ENCODE measurements around the gene SLITRK4. TPM values are rescaled to one million over a fixed set of nuclear protein-coding genes. Genes with fewer than 3 reads are reported as not detected.

Gene SLITRK4
- total and polyA plus RNA-seq, 2 of the 4 experiments (the other 2 are of a cell fraction) = not detected

DNA sequence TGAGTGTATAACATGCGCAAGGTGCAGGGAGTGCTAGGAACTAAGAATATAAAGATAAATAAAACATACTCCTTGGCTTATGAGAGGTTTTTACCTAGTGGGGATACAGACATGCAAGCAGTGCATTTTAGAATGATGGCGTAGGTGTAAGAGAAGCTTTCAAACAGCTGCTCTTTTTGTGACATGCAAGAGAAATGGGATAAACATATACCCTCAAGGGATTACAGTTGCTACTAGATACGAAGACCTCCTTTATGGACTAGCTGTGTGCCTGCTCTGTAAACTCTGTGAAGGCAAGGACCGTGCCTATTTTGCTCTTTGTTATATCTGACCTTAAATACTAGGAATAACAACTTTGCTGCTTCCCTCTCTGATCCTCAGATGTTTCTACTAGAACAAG, 39.0 kb upstream of the SLITRK4 start (continued):
- TF ChIP-seq, protein P1, sequence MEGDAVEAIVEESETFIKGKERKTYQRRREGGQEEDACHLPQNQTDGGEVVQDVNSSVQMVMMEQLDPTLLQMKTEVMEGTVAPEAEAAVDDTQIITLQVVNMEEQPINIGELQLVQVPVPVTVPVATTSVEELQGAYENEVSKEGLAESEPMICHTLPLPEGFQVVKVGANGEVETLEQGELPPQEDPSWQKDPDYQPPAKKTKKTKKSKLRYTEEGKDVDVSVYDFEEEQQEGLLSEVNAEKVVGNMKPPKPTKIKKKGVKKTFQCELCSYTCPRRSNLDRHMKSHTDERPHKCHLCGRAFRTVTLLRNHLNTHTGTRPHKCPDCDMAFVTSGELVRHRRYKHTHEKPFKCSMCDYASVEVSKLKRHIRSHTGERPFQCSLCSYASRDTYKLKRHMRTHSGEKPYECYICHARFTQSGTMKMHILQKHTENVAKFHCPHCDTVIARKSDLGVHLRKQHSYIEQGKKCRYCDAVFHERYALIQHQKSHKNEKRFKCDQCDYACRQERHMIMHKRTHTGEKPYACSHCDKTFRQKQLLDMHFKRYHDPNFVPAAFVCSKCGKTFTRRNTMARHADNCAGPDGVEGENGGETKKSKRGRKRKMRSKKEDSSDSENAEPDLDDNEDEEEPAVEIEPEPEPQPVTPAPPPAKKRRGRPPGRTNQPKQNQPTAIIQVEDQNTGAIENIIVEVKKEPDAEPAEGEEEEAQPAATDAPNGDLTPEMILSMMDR (conservative IDR thresholded peaks at IDR 0.05; ENCODE audit: low read depth, low read length) = no peak

DNA sequence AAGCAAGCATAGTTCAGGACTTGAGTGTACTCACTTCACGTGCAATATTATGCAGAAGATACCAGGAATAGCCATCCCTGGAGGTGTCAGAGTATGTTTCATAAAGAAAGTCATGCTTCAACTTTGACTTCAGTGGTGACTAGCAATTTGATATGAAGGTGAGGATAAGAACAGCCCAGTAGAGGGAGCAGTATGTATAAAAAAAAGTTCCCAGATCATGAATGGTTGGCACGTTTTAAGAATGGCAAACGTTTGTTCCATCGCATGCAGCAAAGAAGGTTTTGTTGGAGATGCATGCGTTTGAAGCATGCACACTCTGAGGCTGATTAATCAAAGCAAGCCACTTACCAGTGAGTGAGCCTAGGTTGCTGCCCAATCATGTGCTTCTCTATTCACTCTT, 33.5 kb upstream of the SLITRK4 start:
- TF ChIP-seq MXI1 (IDR thresholded peaks at IDR 0.05; ENCODE audit: borderline replicate concordance, low read depth, low read length) = no peak
- TF ChIP-seq RAD21 (IDR thresholded peaks at IDR 0.05; ENCODE audit: low read length) = no peak
- TF ChIP-seq RFX5 (IDR thresholded peaks at IDR 0.05; ENCODE audit: low read depth, low read length) = no peak
- no peak for TF ChIP-seq FOS (IDR thresholded peaks at IDR 0.05; ENCODE audit: low read depth, low read length)

More for the DNA sequence above, 33.5 kb upstream of the SLITRK4 start:
- Histone ChIP-seq H3K27ac (ENCODE audit: insufficient read depth, low read length) (no peak overlapping the region), H3K4me1 (ENCODE audit: control insufficient read depth, insufficient read depth, low read length) (no peaks in the 10 kb centered on the region), H3K4me2 (ENCODE audit: low read depth, low read length) (no peak overlapping the region), H2AK9ac (replicated peaks; ENCODE audit: low read depth, low read length, poor library complexity) (no peak overlapping the region), H2AK5ac (ENCODE audit: low read depth, low read length) (no peak overlapping the region), H3K9me3 (ENCODE audit: control insufficient read depth, insufficient read depth, low read length) (peaks cover 3% of the 10 kb centered on the region; the same call in 1 of the 2 replicates), H4K20me1 (ENCODE audit: insufficient read depth, low read length) (no peaks in the 10 kb centered on the region), H2BK20ac (ENCODE audit: low read depth, low read length) (no peak overlapping the region), H4K5ac (ENCODE audit: low read depth, low read length) (no peak overlapping the region), H3K36me3 (ENCODE audit: control insufficient read depth, insufficient read depth, low read length) (no peaks in the 10 kb centered on the region), H3K23ac (ENCODE audit: low read depth, low read length) (no peak overlapping the region), H3K9me1 (ENCODE audit: insufficient read depth, low read length) (no peaks in the 10 kb centered on the region), H2BK120ac (ENCODE audit: low read depth, low read length) (no peak overlapping the region), H3K56ac (ENCODE audit: extremely low read depth, insufficient read depth, low read length) (no peak overlapping the region), H3K27me3 (ENCODE audit: control insufficient read depth, insufficient read depth, low read length) (no peaks in the 10 kb centered on the region), H3K18ac (ENCODE audit: low read depth, low read length) (no peak overlapping the region), H4K91ac (ENCODE audit: insufficient read depth, low read depth, low read length) (no peak overlapping the region), H3K79me1 (ENCODE audit: low read depth in 1 of 2, low read length in 2 of 2) (no peaks in the 10 kb centered on the region), H2BK15ac (ENCODE audit: low read depth, low read length) (no peak overlapping the region), H2BK5ac (ENCODE audit: low read depth, low read length, poor library complexity, severe bottlenecking) (no peak overlapping the region), H3K14ac (replicated peaks; ENCODE audit: low read depth, low read length) (no peak overlapping the region), H2AFZ (replicated peaks; ENCODE audit: low read length, poor library complexity) (no peak overlapping the region), H3K4ac (ENCODE audit: low read depth, low read length) (no peak overlapping the region), H3K4me3 (ENCODE audit: insufficient read depth, low read depth, low read length) (no peak overlapping the region), H3K9ac (ENCODE audit: low read depth, low read length) (no peak overlapping the region), H4K8ac (ENCODE audit: low read depth in 2 of 2, low read length in 2 of 2) (no peak overlapping the region)
- dilution Hi-C loops (cut with HindIII; ENCODE audit: low sequenced_read_pairs, unreplicated experiment) (no loop called here), in situ Hi-C loops (cut with MboI; ENCODE audit: low sequenced_read_pairs) (no loop called here), intact Hi-C loops (cut with micrococcal nuclease) (loop anchor here (5.0 kb wide), 1 partner anchor 1523 kb away; no protein-coding TSS in a partner anchor)
- ChIA-PET CTCF (no interaction called here), POLR2A (ENCODE audit: unreplicated experiment) (interaction anchor here (0.6 kb wide), 1 partner anchor 642 kb away, joined by 3 read pairs; no protein-coding TSS in a partner anchor)
- no CpG with 5 or more reads among the region's 5 CpGs for WGBS, 2 experiments (ENCODE audit: extremely low coverage in 2 of 2, insufficient read length in 1 of 2)
- no TSS peak for BruUV-seq (replicated peaks)
- DNase-seq (no peak), ATAC-seq (ENCODE audit: low read depth) (no peak)

Measured in IMR-90 (cell line).